Epithelial cell of prostate (primary cell): ENCODE data around the gene BCHE.
"Not testable (repeated sequence)": the region's sequence is repeated elsewhere in the genome, so short reads cannot be mapped to it uniquely, and the experiment has no call there.

Experiments
- DNase-seq: peaks from one replicate; pipeline ENCODE4 v3.0.0-alpha.2; 2011; ENCODE audit warnings: low read depth, low spot score
- H3K27ac ChIP-seq: fragments of 450-650 bp; 2 replicates; pipeline ENCODE4 v1.5.1; 2017; ENCODE audit warnings: mild to moderate bottlenecking

BCHE gene

GRCh38 chr3:165820671-165821123, 16.5 kb downstream of the BCHE start:
- H3K27ac ChIP-seq, result no peak overlapping the region
- DNase-seq, result peak; percentile 2

GRCh38 chr3:165817160-165817709, 20.0 kb downstream of the BCHE start:
- DNase-seq, result no peak
- H3K27ac ChIP-seq, result no peak overlapping the region

GRCh38 chr3:165816209-165816608, 21.0 kb downstream of the BCHE start:
- DNase-seq, result no peak
- no peak overlapping the region for H3K27ac ChIP-seq

- no peak for DNase-seq
- no peak overlapping the region for H3K27ac ChIP-seq
Measured at GRCh38 chr3:165815682-165816081, 21.5 kb downstream of the BCHE start.

- no peak overlapping the region for H3K27ac ChIP-seq
Measured at GRCh38 chr3:165814380-165814779, 22.8 kb downstream of the BCHE start.

GRCh38 chr3:165807937-165808336, 29.3 kb downstream of the BCHE start:
- not testable (repeated sequence) for DNase-seq, H3K27ac ChIP-seq

More at GRCh38 chr3:165814380-165814779, 22.8 kb downstream of the BCHE start:
- DNase-seq, result no peak

- no peak overlapping the region for H3K27ac ChIP-seq
- DNase-seq, result no peak
Measured at GRCh38 chr3:165805946-165806561, 31.2 kb downstream of the BCHE start.

GRCh38 chr3:165803471-165803870, 33.8 kb downstream of the BCHE start:
- H3K27ac ChIP-seq, result no peak overlapping the region
- no peak for DNase-seq

GRCh38 chr3:165800970-165801369, 36.3 kb downstream of the BCHE start:
- DNase-seq, result no peak
- no peak overlapping the region for H3K27ac ChIP-seq

GRCh38 chr3:165799026-165799425, 38.2 kb downstream of the BCHE start:
- no peak for DNase-seq
- H3K27ac ChIP-seq, result no peak overlapping the region

GRCh38 chr3:165797551-165797950, 39.7 kb downstream of the BCHE start:
- H3K27ac ChIP-seq, result no peak overlapping the region
- DNase-seq, result no peak

GRCh38 chr3:165796701-165797100, 40.5 kb downstream of the BCHE start:
- H3K27ac ChIP-seq, result no peak overlapping the region
- DNase-seq, result no peak

- DNase-seq, result no peak
- no peak overlapping the region for H3K27ac ChIP-seq
Measured at GRCh38 chr3:165788531-165788930, 48.7 kb downstream of the BCHE start.

- H3K27ac ChIP-seq, result no peak overlapping the region
- DNase-seq, result no peak
Measured at GRCh38 chr3:165786013-165786412, 51.2 kb downstream of the BCHE start.

GRCh38 chr3:165784337-165784736, 52.9 kb downstream of the BCHE start:
- DNase-seq, result no peak
- H3K27ac ChIP-seq, result no peak overlapping the region

- no peak overlapping the region for H3K27ac ChIP-seq
- DNase-seq, result no peak
Measured at GRCh38 chr3:165783383-165783782, 53.8 kb downstream of the BCHE start.

- no peak overlapping the region for H3K27ac ChIP-seq
- DNase-seq, result no peak
Measured at GRCh38 chr3:165778891-165779290, 58.3 kb downstream of the BCHE start.

- DNase-seq, result no peak
- no peak overlapping the region for H3K27ac ChIP-seq
Measured at GRCh38 chr3:165778456-165778855, 58.8 kb downstream of the BCHE start.

GRCh38 chr3:165775824-165776223, 61.4 kb downstream of the BCHE start:
- DNase-seq, result no peak
- no peak overlapping the region for H3K27ac ChIP-seq

- DNase-seq, result no peak
- no peak overlapping the region for H3K27ac ChIP-seq
Measured at GRCh38 chr3:165770781-165771180, 66.4 kb downstream of the BCHE start.

- no peak overlapping the region for H3K27ac ChIP-seq
- DNase-seq, result no peak
Measured at GRCh38 chr3:165768680-165769079, 68.5 kb downstream of the BCHE start.

- no peak overlapping the region for H3K27ac ChIP-seq
- DNase-seq, result no peak
Measured at GRCh38 chr3:165759041-165759440, 78.2 kb downstream of the BCHE start.
